GM18517 (cell line): ENCODE data around the gene METTL9.
"Not testable (repeated sequence)": the region's sequence is repeated elsewhere in the genome, so short reads cannot be mapped to it uniquely, and the experiment has no call there.

Source experiments
- ATAC-seq: cut with Tn5 transposase; IDR thresholded peaks from one replicate; pipeline ENCODE4 v1.9.1; 2021; ENCODE audit warnings: mild to moderate bottlenecking, moderate library complexity; ENCODE audit not compliant: unreplicated experiment

METTL9 gene

GRCh38 chr16:21599122-21600030 lies at the start of gene METTL9:
Gene METTL9 (plus strand): TSS chr16:21599577. CDS start chr16:21599734, 157 bp downstream.
- peak; percentile 76 for ATAC-seq

- ATAC-seq = not testable (repeated sequence)
These were observed 49.4 kb upstream of the METTL9 start for GRCh38 chr16:21549975-21550374.

- ATAC-seq = not testable (repeated sequence)
These were observed 48.9 kb upstream of the METTL9 start for GRCh38 chr16:21550435-21550834.

- ATAC-seq = not testable (repeated sequence)
These were observed 48.3 kb upstream of the METTL9 start for GRCh38 chr16:21551076-21551475.

GRCh38 chr16:21551600-21551999 lies 47.8 kb upstream of the METTL9 start:
- not testable (repeated sequence) for ATAC-seq

- ATAC-seq = not testable (repeated sequence)
These were observed 45.7 kb upstream of the METTL9 start for GRCh38 chr16:21553481-21554296.

- peak; percentile 97 for ATAC-seq
These were observed 44.4 kb upstream of the METTL9 start for GRCh38 chr16:21554795-21555585.

- not testable (repeated sequence) for ATAC-seq
These were observed 43.8 kb upstream of the METTL9 start for GRCh38 chr16:21555621-21556020.

- ATAC-seq = not testable (repeated sequence)
These were observed 43.3 kb upstream of the METTL9 start for GRCh38 chr16:21556026-21556595.

- not testable (repeated sequence) for ATAC-seq
These were observed 42.6 kb upstream of the METTL9 start for GRCh38 chr16:21556651-21557241.

GRCh38 chr16:21560462-21560861 lies 38.9 kb upstream of the METTL9 start:
- no peak for ATAC-seq

- no peak for ATAC-seq
These were observed 35.7 kb upstream of the METTL9 start for GRCh38 chr16:21563676-21564075.

GRCh38 chr16:21564367-21564766 lies 35.0 kb upstream of the METTL9 start:
- ATAC-seq = not testable (repeated sequence)

GRCh38 chr16:21565507-21565860 lies 33.9 kb upstream of the METTL9 start:
- no peak for ATAC-seq

GRCh38 chr16:21565861-21566669 lies 33.3 kb upstream of the METTL9 start:
- no peak for ATAC-seq

- no peak for ATAC-seq
These were observed 32.4 kb upstream of the METTL9 start for GRCh38 chr16:21566891-21567414.

- ATAC-seq = not testable (repeated sequence)
These were observed 31.9 kb upstream of the METTL9 start for GRCh38 chr16:21567496-21567895.

- ATAC-seq = no peak
These were observed 30.7 kb upstream of the METTL9 start for GRCh38 chr16:21568502-21569189.

- ATAC-seq = no peak
These were observed 28.7 kb upstream of the METTL9 start for GRCh38 chr16:21570676-21571017.
